RCC 7860 (cell line): ENCODE data around the gene MMAB.
A peak's percentile ranks its signal among the peaks of the same experiment; 100 is the strongest.

Source experiments
- DNase-seq: peaks from one replicate; pipeline ENCODE4 v3.0.0-alpha.2; 2015; ENCODE audit warnings: low spot score
- FAIRE-seq: peaks from 2 replicates; lab custom pipeline; 2012; peaks lifted over from hg19 to GRCh38; lab: Jason Lieb, UNC

Gene MMAB

GRCh38 chr12:109561711-109562030 lies 11.6 kb downstream of the MMAB start:
- no peak for DNase-seq

GRCh38 chr12:109560867-109561710 lies 12.2 kb downstream of the MMAB start:
- FAIRE-seq, result no peak
- DNase-seq, result no peak

More at GRCh38 chr12:109561711-109562030, 11.6 kb downstream of the MMAB start:
- FAIRE-seq, result no peak

- no peak for FAIRE-seq
- no peak for DNase-seq
Observed at GRCh38 chr12:109559601-109560000, 13.7 kb downstream of the MMAB start.

GRCh38 chr12:109559200-109559505 lies 14.2 kb downstream of the MMAB start:
- DNase-seq (no peak), FAIRE-seq (no peak)

GRCh38 chr12:109558374-109559199 lies 14.7 kb downstream of the MMAB start:
- DNase-seq, result no peak
- FAIRE-seq, result no peak

- no peak for DNase-seq
- no peak for FAIRE-seq
Observed at GRCh38 chr12:109557805-109558204, 15.5 kb downstream of the MMAB start.

- no peak for FAIRE-seq
- DNase-seq, result no peak
Observed at GRCh38 chr12:109557200-109557599, 16.1 kb downstream of the MMAB start.

- FAIRE-seq, result no peak
- no peak for DNase-seq
Observed at GRCh38 chr12:109555431-109556315, 17.6 kb downstream of the MMAB start.

- FAIRE-seq (no peak), DNase-seq (no peak)
Observed at GRCh38 chr12:109554761-109555160, 18.5 kb downstream of the MMAB start.

GRCh38 chr12:109553906-109554500 lies 19.3 kb downstream of the MMAB start:
- no peak for DNase-seq
- no peak for FAIRE-seq

GRCh38 chr12:109553483-109553882 lies 19.8 kb downstream of the MMAB start:
- no peak for FAIRE-seq
- no peak for DNase-seq

GRCh38 chr12:109552971-109553370 lies 20.3 kb downstream of the MMAB start:
- FAIRE-seq, result no peak
- DNase-seq, result no peak

- FAIRE-seq (no peak), DNase-seq (no peak)
Observed at GRCh38 chr12:109551108-109551507, 22.2 kb downstream of the MMAB start.

GRCh38 chr12:109550281-109550680 lies 23.0 kb downstream of the MMAB start:
- FAIRE-seq (no peak), DNase-seq (no peak)

GRCh38 chr12:109549613-109550270 lies 23.6 kb downstream of the MMAB start:
- DNase-seq (no peak), FAIRE-seq (no peak)

- no peak for FAIRE-seq
- no peak for DNase-seq
Observed at GRCh38 chr12:109548258-109548657, 25.0 kb downstream of the MMAB start.

GRCh38 chr12:109547286-109547685 lies 26.0 kb downstream of the MMAB start:
- FAIRE-seq, result no peak
- no peak for DNase-seq

GRCh38 chr12:109545826-109546225 lies 27.5 kb downstream of the MMAB start:
- no peak for FAIRE-seq
- no peak for DNase-seq

- DNase-seq, result peak; percentile 87
- FAIRE-seq, result peak; percentile 73
Observed at GRCh38 chr12:109544955-109545531, 28.3 kb downstream of the MMAB start.

- no peak for FAIRE-seq
- DNase-seq, result no peak
Observed at GRCh38 chr12:109542876-109543275, 30.4 kb downstream of the MMAB start.
